Kidney capillary endothelial cell (primary cell): ENCODE results near the gene ERICH6.

Experiments
- DNase-seq: peaks from one replicate; pipeline ENCODE4 v3.0.0-alpha.2; 2018; ENCODE audit warnings: low spot score

Gene ERICH6

GRCh38 chr3:150613034-150613433, 90.7 kb downstream of the ERICH6 start:
- DNase-seq, result no peak

GRCh38 chr3:150612494-150612893, 91.2 kb downstream of the ERICH6 start:
- no peak for DNase-seq

DNA sequence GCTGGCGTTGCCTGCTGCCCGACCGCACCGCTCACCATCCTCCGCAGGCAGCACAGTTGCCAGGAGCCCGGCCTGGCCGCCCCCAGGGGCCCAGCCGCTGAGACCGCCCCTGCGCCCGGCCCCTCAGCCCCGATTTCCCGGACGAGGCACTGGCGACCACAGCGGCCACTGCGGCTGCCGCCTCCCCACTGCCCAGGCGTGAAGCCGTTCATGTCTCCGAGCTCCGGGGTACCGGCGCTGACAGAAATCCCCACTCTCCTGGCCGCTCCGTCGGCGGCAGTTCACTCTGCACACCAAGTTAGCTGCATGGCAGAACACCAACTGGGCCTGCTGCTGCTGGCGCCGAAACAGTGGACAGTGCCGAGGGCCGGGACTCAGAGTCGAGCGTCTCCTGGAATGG, 92.1 kb downstream of the ERICH6 start:
- no peak for DNase-seq

- no peak for DNase-seq
Observed at GRCh38 chr3:150610785-150611184, 92.9 kb downstream of the ERICH6 start.

DNA sequence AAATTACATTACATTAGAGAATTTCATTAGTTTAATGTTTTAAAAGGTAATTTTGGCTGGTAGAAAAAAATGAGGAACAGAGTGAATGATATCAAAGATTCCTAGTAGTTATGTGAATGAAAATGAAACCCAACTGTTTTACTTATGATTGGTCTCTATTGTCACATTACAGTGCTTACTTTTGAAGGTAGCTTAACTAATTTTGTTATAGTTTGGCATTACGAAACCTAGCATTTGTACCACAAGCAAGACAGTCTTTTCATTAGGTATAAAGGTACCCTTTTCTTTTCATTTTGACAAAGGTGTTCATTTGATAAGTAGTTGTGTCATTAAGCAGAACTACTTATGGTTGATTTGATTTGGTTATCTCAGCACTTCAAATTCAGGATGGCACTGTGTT, 93.7 kb downstream of the ERICH6 start:
- no peak for DNase-seq
